Measurements from ENCODE around the gene EPM2AIP1. TPM values are rescaled to one million over a fixed set of nuclear protein-coding genes. Genes with fewer than 3 reads are reported as not detected.

Gene EPM2AIP1
- total RNA-seq, 1 experiment from 2014 or later, result 8.7 TPM

DNA sequence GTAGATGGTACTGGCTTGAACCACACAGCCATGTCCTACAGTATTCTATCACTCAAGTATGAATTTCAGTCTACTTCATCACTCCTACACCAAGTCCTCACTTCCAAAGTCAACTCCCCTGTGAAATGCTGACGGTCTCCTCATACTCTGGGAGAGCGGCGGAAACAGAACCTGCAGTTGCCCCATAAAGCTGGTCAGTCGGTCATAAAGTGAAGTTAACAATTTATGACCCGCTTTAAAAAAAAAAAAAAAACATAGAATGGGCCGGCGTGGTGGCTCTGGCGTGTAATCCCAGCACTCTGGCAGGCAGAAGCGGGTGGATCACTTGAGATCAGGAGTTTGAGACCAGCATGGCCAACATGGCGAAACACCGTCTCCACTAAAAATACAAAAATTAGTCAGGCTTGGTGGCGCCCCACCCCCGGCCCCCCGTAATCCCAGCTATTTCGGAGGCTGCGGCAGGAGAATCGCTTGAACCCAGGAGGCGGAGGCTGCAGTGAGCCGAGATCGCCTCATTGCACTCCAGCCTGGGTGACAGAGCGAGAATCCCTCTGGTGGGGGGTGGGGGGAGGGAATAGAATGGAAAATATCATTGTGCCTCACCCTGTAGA lies 50.2 kb downstream of the EPM2AIP1 start:
- POLR2A ChIA-PET, result no interaction called here
- intact Hi-C loops (cut with micrococcal nuclease), result no loop called here
- Histone ChIP-seq H3K27ac (ENCODE audit: low read depth, low read length) (no peak overlapping the region), H4K20me1 (ENCODE audit: insufficient read depth) (no peaks in the 10 kb centered on the region), H3K9me3 (ENCODE audit: control insufficient read depth in 1 of 2, insufficient read depth in 1 of 2, low read depth in 1 of 2, low read length in 2 of 2) (peaks cover 6 to 7% of the 10 kb centered on the region in 2 experiments; a peak in 2 of 4 replicates), H3K4me3 (replicated peaks in 1 of 2; ENCODE audit: low read depth in 1 of 2, low read length in 2 of 2) (no peak overlapping the region), H3K27me3 (ENCODE audit: insufficient read depth, low read length) (no peaks in the 10 kb centered on the region), H3K36me3 (ENCODE audit: control insufficient read depth in 1 of 2, insufficient read depth in 2 of 2, low read length in 2 of 2) (no peaks in the 10 kb centered on the region), H3K4me1 (ENCODE audit: control insufficient read depth in 1 of 2, insufficient read depth in 2 of 2, low read length in 2 of 2) (no peaks in the 10 kb centered on the region), H3K9ac (ENCODE audit: low read length) (no peak overlapping the region), H3K9me2 (ENCODE audit: insufficient read depth) (no peaks in the 10 kb centered on the region), H3K79me2 (ENCODE audit: insufficient read depth, low read length) (no peaks in the 10 kb centered on the region), H3K4me2 (ENCODE audit: low read length) (no peak overlapping the region), H2AFZ (ENCODE audit: low read depth, low read length, poor library complexity, severe bottlenecking) (no peak overlapping the region)
- CTCF ChIA-PET, result no interaction called here
- no TSS peak for BruUV-seq (replicated peaks)
- TF ChIP-seq, protein P1, sequence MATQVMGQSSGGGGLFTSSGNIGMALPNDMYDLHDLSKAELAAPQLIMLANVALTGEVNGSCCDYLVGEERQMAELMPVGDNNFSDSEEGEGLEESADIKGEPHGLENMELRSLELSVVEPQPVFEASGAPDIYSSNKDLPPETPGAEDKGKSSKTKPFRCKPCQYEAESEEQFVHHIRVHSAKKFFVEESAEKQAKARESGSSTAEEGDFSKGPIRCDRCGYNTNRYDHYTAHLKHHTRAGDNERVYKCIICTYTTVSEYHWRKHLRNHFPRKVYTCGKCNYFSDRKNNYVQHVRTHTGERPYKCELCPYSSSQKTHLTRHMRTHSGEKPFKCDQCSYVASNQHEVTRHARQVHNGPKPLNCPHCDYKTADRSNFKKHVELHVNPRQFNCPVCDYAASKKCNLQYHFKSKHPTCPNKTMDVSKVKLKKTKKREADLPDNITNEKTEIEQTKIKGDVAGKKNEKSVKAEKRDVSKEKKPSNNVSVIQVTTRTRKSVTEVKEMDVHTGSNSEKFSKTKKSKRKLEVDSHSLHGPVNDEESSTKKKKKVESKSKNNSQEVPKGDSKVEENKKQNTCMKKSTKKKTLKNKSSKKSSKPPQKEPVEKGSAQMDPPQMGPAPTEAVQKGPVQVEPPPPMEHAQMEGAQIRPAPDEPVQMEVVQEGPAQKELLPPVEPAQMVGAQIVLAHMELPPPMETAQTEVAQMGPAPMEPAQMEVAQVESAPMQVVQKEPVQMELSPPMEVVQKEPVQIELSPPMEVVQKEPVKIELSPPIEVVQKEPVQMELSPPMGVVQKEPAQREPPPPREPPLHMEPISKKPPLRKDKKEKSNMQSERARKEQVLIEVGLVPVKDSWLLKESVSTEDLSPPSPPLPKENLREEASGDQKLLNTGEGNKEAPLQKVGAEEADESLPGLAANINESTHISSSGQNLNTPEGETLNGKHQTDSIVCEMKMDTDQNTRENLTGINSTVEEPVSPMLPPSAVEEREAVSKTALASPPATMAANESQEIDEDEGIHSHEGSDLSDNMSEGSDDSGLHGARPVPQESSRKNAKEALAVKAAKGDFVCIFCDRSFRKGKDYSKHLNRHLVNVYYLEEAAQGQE (IDR thresholded peaks at IDR 0.05; ENCODE audit: low read depth), result no peak
- no peak for TF ChIP-seq YY1 (IDR thresholded peaks at IDR 0.05; ENCODE audit: extremely low read depth, insufficient replicate concordance, low read depth, low read length)
- TF ChIP-seq RAD21 (IDR thresholded peaks at IDR 0.05; ENCODE audit: low read depth), result no peak
- TF ChIP-seq EZH2 (IDR thresholded peaks at IDR 0.05), result no peak
- TF ChIP-seq EZH2phosphoT487 (IDR thresholded peaks at IDR 0.05; ENCODE audit: borderline replicate concordance), result no peak
- TF ChIP-seq ZNF274 (IDR thresholded peaks at IDR 0.05; ENCODE audit: low read depth, low read length), result no peak
- no peak for TF ChIP-seq CBX3 (IDR thresholded peaks at IDR 0.05; ENCODE audit: low read depth)
- TF ChIP-seq SRF (IDR thresholded peaks at IDR 0.05; ENCODE audit: low read depth), result no peak
- no peak for TF ChIP-seq ZFX (IDR thresholded peaks at IDR 0.05)
- ATAC-seq, result no peak
- RAD21 ChIA-PET (ENCODE audit: low non-redundant PET in 1 of 2, low total read pairs in 2 of 2, uncharacterized antibody in 2 of 2, unreplicated experiment in 2 of 2), result no interaction called here
- DNase-seq (ENCODE audit: low read depth, low spot score), result no peak
